ENCODE measurements around the gene CACNA1I. TPM values are rescaled to one million over a fixed set of nuclear protein-coding genes. Genes with fewer than 3 reads are reported as not detected.

CACNA1I gene
- polyA plus RNA-seq, 1 experiment = not detected

GRCh38 chr22:39583066-39583667 lies 12.6 kb downstream of the CACNA1I start:
- DNase-seq (ENCODE audit: low read depth, low spot score) = no peak
- no peak overlapping the region for H3K27ac ChIP-seq (ENCODE audit: low read depth, low read length)
- H3K9me3 ChIP-seq (ENCODE audit: control insufficient read depth, insufficient read depth, low read length) = no peaks in the 10 kb centered on the region; the same call in 1 of the 2 replicates
- TF ChIP-seq CTCF (IDR thresholded peaks at IDR 0.05; ENCODE audit: low read depth, low read length) = no peak
- ChIA-PET CTCF (no interaction called here), POLR2A (no interaction called here)
- no peak overlapping the region for H3K4me3 ChIP-seq (ENCODE audit: low read depth, low read length)
- H3K27me3 ChIP-seq (ENCODE audit: control insufficient read depth, insufficient read depth, low read length) = peaks cover 32% of the 10 kb centered on the region

GRCh38 chr22:39589875-39590274 lies 19.3 kb downstream of the CACNA1I start:
- Histone ChIP-seq H3K27ac (ENCODE audit: low read depth, low read length) (no peak overlapping the region), H3K27me3 (ENCODE audit: control insufficient read depth, insufficient read depth, low read length) (peaks cover 3% of the 10 kb centered on the region), H3K9me3 (ENCODE audit: control insufficient read depth, insufficient read depth, low read length) (no peaks in the 10 kb centered on the region), H3K4me3 (ENCODE audit: low read depth, low read length) (no peak overlapping the region)
- TF ChIP-seq CTCF (IDR thresholded peaks at IDR 0.05; ENCODE audit: low read depth, low read length) = no peak
- no peak for DNase-seq (ENCODE audit: low read depth, low spot score)
- ChIA-PET POLR2A (no interaction called here), CTCF (no interaction called here)

GRCh38 chr22:39592081-39593065 lies 21.8 kb downstream of the CACNA1I start:
- TF ChIP-seq CTCF (IDR thresholded peaks at IDR 0.05; ENCODE audit: low read depth, low read length) = no peak
- DNase-seq (ENCODE audit: low read depth, low spot score) = peak; percentile 45
- H3K27me3 ChIP-seq (ENCODE audit: control insufficient read depth, insufficient read depth, low read length) = peaks cover 12% of the 10 kb centered on the region
- POLR2A ChIA-PET = no interaction called here
- H3K9me3 ChIP-seq (ENCODE audit: control insufficient read depth, insufficient read depth, low read length) = no peaks in the 10 kb centered on the region
- H3K4me3 ChIP-seq (ENCODE audit: low read depth, low read length) = no peak overlapping the region
- H3K27ac ChIP-seq (ENCODE audit: low read depth, low read length) = peak overlapping the region; percentile 47
- CTCF ChIA-PET = interaction anchor here (1.0 to 1.7 kb wide), 2 partner anchors 341 to 431 kb away, joined by 3 to 4 read pairs; no protein-coding TSS in a partner anchor

GRCh38 chr22:39593066-39593930 lies 22.7 kb downstream of the CACNA1I start:
- ChIA-PET CTCF (no interaction called here), POLR2A (interaction anchor here (0.6 kb wide), 1 partner anchor 125 kb away, joined by 4 read pairs; no protein-coding TSS in a partner anchor)
- no peak overlapping the region for H3K4me3 ChIP-seq (ENCODE audit: low read depth, low read length)
- no peaks in the 10 kb centered on the region; the same call in 1 of the 2 replicates for H3K9me3 ChIP-seq (ENCODE audit: control insufficient read depth, insufficient read depth, low read length)
- peak overlapping the region; percentile 47 for H3K27ac ChIP-seq (ENCODE audit: low read depth, low read length)
- no peak for DNase-seq (ENCODE audit: low read depth, low spot score)
- peaks cover 19% of the 10 kb centered on the region for H3K27me3 ChIP-seq (ENCODE audit: control insufficient read depth, insufficient read depth, low read length)
- TF ChIP-seq CTCF (IDR thresholded peaks at IDR 0.05; ENCODE audit: low read depth, low read length) = no peak

Measured in AG04450 (cell line).